HG02852 (cell line): ENCODE measurements around the gene CRISP3.
"Not testable (repeated sequence)": the region's sequence is repeated elsewhere in the genome, so short reads cannot be mapped to it uniquely, and the experiment has no call there.

Experiments used
- ATAC-seq: cut with Tn5 transposase; IDR thresholded peaks from one replicate; pipeline ENCODE4 v1.9.1; 2021; ENCODE audit warnings: mild to moderate bottlenecking, moderate library complexity; ENCODE audit not compliant: unreplicated experiment

CRISP3 gene, protein sequence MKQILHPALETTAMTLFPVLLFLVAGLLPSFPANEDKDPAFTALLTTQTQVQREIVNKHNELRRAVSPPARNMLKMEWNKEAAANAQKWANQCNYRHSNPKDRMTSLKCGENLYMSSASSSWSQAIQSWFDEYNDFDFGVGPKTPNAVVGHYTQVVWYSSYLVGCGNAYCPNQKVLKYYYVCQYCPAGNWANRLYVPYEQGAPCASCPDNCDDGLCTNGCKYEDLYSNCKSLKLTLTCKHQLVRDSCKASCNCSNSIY

DNA sequence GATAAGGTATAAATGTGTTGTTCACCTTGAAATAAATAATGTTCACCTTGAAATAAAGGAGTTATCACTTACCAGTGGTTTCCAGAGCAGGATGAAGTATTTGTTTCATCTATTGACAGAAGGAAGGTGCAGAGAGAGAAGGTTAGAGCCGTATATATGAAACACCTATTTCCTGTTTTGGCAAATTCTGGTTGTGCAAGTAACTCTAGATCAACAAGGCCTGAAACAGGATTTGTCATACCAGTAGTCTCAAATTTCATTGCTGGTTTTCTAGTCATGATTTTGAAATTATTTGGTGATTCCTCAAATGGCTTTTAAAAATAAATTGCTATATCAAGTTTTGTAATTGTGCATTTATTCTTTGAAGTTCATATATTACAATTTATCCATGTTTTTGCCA, at the start of gene CRISP3:
Gene CRISP3 (minus strand): TSS at position 130 of the 400 bp plus-strand sequence. CDS start 21 bp downstream, at position 109.
- ATAC-seq: no peak

DNA sequence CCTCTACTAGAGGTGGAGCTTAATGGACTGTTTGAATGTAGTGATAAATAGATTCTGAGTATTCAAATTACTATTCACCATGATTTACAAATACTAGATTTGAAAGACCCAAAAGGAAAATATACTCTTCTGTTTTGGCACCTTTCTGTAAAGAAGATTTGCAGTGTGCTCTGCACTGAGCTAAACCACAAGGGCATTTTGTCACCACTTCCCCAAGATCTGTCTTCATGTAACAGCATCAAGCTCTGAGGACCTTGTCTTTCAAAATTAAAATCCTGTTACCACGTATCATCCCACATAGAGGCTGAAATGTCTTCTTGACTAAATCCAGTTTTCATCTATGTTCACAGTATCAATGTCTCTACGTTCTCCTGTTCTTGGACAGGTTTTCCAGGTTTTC, 46.2 kb upstream of the CRISP3 start:
- no peak for ATAC-seq

DNA sequence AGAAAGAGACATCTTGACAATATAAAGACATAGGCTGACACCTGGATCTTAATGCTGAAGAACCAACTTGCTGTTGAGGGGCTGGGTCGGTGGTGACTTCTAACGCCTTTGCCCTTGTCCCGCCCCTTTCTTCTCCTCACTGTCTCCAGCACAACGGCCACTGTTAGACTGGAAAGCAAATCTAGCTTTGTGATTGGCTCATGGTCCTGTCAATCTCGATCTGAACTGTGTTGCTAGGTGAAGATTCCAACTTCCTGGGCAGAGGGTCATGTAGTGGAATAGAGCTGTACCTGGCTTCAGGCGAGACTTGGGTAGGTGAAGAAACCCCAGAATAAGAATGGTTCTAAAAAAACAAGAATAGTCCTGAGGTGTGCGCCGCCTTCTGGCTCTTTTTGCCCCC, 43.0 kb upstream of the CRISP3 start, which contains the start of gene PGK2:
Gene PGK2 (minus strand): TSS at position 110 of the 400 bp plus-strand sequence. CDS start 98 bp downstream, at position 12.
- ATAC-seq: no peak

DNA sequence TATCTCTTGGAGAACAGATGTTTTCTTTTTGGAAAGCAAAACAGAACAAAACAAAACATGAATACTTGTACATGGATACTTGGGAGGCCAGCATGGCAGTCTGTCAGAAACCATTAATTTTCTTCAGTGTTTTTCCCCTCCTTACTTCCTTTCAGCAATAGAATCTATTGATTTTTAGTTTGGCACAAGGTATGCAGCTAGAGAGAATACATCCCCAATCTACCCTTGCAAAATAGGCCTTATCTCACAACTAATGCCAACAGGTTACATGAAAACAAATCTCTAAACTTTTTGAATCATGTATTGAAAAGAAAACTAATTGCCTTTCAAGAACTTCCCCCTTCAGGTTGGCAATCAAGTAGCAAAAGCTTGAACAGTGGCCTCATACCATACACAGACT, 40.1 kb upstream of the CRISP3 start:
- no peak for ATAC-seq

DNA sequence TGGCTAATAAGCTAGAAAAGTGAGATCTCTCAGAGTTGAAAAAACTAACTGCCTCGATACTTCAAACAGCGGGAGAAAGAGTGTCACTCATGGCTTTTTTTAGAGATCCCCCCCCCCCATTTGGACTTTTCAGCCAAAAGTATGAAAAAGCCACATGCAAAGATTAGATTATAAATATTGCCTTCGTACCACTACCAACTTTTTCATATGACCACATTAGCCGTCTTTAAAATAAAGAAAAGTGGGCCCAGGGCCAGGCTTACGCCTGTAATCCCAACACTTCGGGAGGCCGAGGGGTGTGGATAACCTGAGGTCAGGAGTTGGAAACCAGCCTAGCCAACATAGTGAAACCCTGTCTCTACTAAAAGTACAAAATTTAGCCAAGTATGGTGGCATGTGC, 38.5 kb upstream of the CRISP3 start:
- ATAC-seq: no peak

DNA sequence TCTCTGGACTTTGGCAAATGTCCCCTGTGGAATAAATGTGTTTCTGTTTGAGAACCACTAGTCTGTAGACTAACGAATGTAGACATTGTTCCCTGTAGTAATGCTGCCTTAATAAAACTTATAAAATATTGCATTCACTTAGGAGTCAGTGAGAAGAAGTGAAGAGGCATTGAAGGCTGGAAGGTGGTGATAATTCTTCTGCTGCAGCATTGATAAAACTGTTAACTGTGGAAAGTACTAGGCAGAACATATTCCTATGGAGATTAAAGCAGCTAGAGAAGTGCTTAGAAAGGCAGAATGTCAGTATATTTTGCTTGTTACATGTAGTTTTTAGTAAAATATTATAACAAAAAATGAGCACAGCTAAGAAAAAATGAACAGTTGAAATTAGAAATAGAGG, 38.1 kb upstream of the CRISP3 start:
- ATAC-seq: no peak

DNA sequence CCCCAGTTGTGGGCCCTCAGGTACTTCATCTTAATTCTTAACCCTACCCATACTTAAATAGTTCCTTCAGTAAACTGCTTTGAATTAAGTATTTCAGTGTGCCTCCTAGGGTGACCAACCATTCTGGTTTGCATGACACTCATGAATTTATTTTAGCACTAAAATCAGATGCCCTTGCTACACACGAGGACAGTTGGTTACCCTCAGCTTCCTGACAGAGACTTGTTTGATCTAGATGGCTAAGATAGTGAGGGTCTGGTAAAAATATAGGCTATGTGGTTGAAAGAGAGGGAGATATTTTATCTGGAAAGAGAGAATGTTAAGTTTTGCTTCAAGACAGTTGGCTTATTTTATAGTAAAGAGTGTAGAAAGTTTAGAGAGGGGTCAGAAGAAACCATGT, 32.3 kb upstream of the CRISP3 start:
- no peak for ATAC-seq

DNA sequence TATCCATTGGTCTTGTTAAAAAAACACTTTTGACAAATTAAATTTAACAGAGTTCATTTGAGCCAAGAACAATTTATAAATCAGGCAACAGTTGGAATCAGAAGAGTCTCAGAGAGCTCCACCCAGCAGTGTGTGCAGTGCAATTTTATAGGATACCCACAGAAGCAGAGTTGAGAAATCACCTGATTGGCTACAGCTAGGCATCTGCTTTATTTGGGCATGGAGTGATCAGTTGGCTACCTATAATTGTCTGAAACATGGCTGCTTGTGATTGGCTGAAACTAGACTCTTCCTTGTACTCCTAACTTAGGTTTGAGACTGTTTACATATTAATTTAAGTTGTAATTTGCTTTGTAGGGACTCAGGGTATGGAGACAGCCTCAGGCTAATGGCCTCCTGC, 30.9 kb upstream of the CRISP3 start:
- ATAC-seq: no peak

DNA sequence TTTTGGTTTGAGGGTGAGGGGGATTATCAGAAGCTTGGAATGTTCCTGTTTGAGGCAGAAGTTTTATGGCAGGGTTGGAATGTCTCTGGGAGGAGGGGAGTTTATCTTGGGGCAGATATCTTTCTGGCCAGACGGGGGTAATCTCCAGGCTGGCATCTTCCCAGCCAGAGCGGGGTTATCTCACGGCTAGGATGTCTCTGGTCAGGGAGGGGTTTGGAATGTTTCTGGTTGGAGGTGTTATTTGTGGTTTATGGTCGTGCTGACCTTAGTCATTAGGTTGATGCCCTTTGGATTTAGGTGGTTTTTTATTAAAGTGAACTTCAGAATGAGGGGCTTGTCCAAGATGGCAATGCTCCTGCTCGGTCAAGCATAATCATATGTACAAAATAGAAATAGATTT, 28.1 kb upstream of the CRISP3 start:
- ATAC-seq: no peak

DNA sequence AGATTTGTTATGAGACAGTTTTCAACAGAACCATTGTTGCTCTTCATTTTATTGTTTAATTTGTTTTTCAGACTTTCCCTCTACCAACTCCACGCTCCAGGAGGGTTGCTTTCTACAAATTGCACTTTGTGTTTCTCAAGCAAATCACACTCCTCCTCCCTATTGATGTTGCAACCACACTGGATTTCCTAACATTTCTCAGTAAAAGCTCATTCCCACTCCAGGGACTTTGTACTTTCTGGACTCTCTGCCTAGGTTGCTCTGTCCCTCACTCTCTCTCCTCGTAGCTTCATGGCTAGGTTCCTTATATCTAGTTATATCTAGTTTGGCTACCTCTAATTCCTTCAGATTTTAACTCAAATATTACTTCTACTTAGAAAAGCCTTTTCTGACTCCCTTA, 22.6 kb upstream of the CRISP3 start:
- ATAC-seq: no peak

DNA sequence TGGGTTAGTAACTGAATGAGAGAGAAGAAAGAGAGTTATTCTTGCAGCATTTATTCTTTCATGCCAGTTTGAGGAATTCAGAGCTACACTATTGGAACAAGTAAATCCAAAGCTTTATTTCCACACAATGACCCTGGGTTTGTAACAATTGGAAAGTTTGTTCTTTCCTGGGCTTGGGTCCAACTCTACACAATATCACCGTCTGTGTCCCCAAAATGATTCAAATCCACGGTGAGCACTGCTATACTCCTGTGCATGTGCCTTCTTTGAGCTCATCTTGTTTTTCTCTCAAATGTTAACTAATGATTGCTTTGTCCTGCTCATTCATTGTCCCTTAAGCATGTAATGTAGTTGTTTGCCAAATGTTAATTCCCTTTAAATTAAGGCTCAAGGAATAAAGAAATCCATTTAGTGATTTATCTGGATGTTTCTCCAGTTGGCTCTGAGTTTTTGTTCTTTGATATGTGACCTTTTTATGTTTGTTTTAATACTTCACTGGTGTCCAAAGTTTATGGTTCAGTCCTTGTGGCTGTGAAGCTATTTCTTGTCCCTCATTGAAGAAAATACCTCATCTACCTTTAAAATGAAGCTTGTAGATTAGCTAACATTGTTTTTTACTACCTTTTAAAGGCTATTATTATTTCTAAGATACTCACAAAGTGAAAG, 20.5 kb upstream of the CRISP3 start:
- no peak for ATAC-seq

DNA sequence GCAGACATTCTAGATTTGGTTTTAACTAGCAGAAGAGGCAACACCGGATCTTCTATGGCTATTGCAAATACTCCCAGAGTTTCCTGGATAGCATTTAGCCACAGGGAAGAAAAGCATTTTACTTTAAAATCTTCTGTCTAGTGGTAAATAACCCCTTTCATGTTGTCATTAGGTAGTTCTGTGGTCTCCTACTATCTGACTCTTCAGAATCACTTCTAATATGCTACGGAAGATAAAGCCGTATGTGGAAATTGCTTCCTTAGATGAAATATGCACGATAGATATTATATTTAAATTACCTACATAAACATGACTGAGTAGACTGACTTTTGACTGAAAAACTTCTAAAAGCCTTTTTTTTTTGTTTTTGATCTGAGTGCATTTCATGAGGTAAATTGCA, 759 bp downstream of the CRISP3 start:
- no peak for ATAC-seq

DNA sequence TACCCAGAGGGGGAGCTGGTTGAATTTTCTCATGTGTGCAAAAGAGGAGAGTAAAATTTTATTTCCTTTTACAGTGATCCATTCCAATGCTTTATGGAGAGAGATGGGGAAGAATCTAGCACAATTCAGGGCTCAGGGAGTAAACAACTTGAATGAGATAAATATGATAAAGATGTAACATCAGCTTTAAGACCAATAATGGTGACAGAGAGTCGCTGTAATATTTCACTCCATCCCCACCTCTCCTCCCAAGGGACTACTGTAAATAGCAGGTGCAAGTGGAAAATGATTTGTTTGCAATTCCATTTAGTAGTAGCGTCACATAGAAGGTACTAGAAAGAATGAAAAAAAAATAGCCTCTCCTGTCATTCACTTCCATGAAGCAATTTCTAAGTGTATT, 4.8 kb downstream of the CRISP3 start:
- no peak for ATAC-seq

DNA sequence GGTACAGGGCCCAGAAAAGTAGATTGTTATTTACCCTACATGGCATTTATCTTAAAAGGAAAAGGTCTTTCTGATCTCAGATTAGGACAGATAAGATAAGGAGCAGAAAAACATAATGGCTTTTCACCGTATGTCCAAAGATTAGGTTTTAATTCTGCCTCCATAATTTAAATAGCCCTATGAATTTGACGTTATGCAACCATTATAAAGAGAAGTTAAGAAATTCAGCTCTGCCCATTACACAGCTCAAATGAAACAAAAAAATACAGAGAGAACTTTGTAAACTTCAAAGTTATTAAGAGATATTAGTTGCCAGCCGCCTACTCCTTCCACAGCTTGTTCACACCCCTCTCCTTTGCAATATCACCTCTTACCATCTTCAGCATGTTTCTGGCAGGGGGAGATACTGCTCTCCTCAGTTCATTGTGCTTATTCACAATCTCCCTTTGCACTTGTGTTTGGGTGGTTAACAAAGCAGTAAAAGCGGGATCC, 8.1 kb downstream of the CRISP3 start:
- no peak for ATAC-seq

DNA sequence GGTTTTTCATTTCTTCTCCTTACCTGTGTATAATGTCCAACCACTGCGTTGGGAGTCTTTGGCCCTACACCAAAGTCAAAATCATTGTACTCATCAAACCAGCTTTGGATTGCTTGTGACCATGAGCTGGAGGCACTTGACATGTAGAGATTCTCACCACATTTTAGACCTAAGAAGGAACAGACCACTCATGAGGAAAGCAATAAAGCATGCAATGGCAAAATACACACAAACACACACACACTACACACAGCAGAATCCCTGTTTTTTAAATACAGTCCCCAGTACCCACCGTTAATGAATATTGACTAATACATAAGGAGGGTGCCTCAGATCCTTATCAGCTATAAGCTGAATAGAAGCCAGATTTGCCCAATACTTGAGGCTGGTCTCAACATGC, 10.5 kb downstream of the CRISP3 start:
- ATAC-seq: no peak

DNA sequence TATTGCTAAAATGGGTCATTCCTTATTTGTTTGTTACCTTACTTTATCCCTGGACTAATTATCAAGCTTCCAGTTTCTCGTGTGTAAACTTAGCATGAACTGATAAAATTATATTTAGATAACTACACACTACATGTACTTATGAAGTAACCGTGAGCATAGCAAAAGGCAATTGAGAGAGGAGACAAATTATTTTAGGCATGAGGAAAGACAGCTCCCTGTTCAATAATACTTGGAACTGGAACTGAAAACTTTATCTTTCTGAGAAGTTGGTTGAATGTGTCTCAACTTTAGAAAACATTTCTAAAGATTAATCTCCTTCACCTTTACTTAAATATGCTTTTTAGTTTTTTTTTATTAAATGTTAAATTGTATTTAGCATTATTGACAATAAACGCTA, 11.4 kb downstream of the CRISP3 start:
- ATAC-seq: no peak

DNA sequence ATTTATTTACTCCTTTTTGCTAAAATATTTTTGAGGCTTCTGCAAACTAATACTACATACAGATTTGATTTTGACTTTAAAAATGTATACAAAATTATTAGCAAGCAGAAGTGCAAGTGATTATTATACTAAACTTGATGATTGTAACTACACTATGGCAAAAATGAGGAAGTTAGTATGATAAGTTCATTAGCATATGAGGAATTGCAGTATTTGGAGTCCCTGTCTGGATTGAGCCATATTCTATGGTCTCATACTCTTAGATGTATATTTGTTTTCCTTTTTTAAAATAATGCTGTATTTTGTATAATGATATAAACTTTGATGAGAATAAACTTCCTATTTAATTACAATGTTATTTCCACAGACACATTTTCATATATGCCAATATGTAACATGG, 13.9 kb downstream of the CRISP3 start:
- no peak for ATAC-seq

DNA sequence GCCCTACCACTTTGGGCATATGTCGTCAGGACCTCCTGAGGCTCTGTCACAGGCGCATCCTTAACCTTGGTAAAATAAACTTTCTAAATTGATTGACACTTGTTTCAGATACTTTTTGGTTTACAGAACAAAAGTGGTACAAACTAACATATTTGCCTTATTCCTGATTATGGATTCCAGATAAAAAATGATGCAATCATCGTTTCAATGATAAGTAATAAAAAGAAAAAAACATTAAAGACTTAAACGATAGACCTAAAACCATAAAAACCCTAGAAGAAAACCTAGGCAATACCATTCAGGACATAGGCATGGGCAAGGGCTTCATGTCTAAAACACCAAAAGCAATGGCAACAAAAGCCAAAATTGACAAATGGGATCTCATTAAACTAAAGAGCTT, 20.3 kb downstream of the CRISP3 start:
- not testable (repeated sequence) for ATAC-seq

DNA sequence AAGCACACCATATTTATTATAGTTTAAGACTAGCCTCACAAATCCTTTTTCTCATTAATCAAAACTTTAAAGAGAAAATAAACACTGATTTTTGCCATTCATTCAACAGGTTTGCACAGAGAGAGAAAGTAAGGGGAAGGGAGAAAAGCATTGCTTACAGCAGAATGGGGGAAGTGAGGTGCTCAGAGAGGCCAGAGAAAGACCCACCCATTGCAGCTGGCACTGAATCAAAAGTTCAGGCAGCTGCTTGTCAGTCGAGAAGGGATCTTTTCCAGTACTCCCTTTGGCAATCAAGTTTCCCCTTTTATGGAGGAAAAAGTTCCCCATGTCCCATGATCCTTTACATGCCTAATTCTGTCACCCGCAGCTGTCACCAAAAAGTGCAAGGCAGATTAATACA, 22.9 kb downstream of the CRISP3 start:
- ATAC-seq: no peak

DNA sequence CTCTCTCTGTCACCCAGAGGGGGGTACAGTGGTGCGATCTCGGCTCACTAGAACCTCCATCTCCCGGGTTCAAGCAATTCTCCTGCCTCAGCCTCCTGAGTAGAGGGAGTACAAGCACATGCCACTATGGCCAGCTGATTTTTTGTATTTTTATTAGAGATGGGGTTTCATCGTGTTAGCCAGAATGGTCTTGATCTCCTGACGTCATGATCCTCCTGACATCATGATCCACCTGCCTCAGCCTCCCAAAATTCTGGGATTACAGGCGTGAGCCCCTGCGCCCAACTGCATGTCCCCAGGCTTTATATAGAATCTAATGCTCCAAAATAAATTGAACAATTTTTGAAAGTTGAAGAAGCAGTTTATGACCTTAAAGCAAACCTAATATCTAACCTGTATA, 23.8 kb downstream of the CRISP3 start:
- no peak for ATAC-seq

DNA sequence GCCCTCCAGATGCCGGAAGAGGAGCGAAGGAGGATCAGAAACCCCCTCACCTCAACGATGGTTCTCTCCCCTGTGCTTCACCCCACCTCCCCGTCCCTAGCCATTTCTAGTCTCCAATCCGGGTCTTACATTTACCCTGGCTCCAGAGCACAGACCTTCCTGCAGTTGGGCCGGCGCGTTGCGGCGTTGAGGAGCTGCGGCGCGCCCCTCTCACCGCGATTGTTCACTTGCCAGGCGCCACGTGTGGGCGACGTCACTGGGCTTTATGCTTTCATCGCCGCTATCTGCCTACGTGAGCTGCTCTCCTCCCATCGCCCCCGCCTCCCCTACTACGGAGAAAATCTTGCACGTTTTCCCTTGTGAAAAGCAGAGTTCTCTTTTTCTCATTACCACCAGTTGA, 30.8 kb downstream of the CRISP3 start, which contains the start of gene CRISP2:
Gene CRISP2 (minus strand): TSS at position 198 of the 400 bp plus-strand sequence. CDS start 4,347 bp downstream, outside the sequence.
- ATAC-seq: no peak

DNA sequence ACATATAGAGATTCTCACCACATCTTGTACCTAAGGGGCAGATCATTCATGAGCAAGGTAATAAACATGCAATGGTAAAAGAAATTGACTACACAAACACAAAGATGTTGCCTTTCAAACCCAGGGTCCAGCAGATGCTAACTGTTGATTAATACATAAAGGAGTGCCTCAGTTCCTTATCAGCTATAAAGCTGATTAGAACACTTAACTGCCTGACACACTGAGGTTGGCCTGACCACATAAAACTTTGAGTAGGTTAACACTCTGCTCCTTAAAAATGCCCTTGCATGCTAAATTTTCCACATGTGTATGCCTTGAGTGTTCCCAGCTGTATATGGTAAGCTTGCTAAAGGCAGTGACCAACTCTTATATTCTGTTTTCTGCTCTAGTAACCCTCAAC, 45.7 kb downstream of the CRISP3 start:
- no peak for ATAC-seq
